RPMI8226 (cell line): ENCODE data around the gene PRKCA.

Source experiments
- DNase-seq: peaks from one replicate; pipeline ENCODE4 v3.0.0-alpha.2; 2015

PRKCA gene

DNA sequence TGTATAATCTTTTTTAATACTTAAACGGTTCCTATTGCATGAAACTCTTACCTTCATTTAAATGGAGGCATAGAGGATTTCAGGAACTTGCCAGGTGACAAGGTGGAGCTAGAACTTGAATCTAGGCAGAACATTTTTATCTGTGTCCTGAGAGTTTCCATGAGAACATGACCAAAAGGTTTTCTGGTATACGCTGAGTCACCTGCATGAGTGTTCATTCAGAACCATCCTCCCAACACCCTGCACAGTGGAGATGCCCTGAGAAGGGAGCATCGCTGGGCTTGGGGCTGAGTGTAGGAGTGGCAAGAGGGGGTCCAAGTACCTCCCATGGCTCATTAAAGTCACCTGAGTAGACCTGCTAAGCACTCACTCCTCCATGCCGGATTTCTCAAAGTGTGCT is 362.8 kb downstream of the PRKCA start:
- no peak for DNase-seq

DNA sequence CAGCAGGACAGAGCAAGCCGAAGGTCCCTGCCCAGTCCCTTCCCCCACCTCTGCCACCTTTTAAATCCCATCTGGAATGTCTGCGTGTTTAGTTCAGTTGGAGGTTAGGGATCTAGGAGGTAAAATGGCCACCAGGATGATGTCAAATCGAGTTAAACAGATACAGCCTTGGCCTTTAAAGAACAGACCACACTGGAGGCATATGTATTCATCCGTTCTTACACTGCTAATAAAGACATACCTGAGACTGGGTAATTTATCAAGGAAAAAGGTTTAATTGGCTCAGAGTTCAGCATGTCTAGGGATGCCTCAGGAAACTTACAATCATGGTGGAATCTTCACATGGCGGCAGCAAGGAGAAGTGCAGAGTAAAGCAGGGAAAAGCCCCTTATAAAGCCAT is 364.7 kb downstream of the PRKCA start:
- no peak for DNase-seq

DNA sequence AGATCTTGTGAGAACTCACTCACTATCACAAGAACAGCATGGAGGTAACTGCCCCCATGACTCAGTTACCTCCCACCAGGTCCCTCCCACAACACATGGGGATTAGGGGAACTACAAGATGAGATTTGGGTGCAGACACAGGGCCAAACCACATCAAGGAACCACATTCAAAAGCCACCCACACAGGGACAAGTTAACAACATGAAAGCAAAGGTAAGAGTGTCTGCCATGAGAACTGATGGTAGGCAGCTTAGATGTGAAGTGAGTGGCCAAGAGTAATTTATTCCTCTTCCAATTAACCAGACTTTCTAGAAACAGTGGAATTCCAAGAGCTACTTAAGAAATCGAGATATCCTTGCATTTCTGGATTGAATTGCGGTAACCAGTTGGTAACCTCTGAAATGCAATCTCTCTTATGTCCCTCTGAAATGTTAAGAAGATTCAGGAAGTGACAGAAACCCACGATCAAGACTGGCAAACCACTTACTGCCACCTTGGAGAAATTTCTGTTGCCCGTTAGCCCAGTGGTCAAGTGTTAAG is 365.1 kb downstream of the PRKCA start:
- no peak for DNase-seq

DNA sequence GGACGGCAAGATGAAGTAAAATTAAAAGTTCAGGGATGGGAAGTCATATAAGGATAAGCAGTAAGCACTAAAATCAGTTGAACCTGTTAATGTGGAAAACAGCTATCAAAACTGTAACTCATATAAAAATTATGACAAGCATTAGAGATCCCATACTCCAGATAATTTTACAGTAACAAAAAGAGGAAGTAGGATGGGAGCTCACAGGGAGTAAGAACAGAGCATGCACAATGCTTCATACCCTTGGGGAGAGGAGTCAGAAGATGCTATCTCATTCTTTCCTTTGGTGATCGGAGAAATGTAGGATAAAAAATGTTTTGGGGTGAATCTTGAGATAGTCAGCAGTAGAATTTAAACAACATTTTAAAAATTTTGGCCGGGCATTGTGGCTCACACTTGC is 367.8 kb downstream of the PRKCA start:
- DNase-seq: no peak

DNA sequence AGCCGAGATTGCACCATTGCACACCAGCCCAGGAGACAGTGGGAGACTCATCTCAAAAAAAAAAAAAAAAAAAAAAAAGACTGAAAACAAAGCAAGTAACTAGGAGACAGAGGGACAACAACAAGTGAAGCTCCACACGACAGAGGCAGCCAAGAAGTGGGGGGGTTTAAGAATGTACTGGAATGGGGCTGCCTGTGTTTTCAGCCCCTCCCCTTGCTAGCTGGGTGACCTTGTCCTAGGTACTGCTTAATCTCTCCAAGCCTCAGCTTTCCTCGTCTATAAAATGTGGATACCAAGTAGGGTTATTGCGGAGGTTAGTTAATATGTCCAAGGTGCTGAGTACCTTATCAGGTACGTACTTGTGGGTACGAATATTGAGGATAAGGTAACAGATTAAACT is 368.7 kb downstream of the PRKCA start:
- DNase-seq: no peak

DNA sequence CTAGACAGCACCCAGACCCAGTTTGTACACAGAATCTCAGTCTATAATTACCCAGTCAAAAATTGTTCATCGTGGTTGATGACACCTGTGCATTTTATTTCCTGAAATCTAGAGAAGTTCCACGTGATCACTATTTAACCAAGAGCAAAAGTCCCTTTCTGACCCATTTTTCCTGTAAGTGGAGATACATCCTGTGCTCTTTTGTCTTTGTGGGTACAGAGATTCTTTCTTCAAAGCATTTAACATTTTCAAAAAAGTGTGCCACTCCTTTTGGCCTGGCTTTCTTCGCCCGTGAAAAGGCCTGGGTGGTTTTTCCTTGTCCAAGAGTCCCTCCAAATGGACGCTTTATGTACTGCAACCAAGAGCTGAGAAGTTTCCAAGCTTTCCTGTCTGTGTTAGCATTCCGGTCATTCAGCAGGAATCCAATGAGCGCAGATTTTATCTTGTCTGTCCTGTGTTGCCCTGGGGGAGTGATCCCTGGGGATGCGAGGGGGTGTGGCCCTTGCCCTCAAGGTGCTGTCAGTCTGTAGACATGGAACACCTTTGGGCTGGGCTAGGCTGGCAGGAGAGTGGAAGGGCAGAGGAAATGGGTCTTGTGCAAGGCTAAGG is 371.4 kb downstream of the PRKCA start:
- DNase-seq: peak; percentile 49

DNA sequence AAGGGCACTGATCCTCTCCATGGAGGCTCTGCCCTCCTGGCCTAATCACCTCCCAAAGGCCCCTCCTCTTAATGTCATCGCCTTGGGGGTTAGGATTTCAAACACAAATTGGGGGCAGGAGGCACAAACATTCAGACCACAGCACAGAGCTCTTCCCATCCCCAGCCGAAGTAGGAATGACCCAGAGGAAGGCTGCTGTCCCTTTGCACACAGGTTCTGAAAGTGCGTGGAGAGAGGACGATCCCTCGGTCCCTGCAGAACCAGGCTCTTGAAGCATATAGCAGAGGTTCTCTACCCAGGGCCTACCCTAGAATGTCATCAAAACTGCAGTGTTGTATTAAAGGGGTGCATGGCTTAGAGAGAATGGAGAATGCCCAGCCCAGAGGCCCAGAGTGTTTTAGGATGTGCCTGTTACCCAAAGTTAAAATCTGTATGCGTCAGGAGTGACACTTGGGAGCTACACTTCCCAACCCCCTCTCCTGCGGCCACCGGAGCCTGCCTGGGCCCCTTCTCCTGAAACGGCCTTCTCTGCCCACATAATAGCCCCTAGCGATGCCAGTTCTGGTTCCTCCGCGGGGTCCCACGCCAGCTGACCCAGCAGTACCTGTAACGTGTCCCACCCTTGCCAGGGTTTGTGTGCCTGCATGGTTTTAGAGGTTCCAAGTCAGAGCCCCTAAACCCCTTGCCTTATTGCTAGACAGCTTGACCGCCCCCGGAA is 373.0 kb downstream of the PRKCA start:
- no peak for DNase-seq

DNA sequence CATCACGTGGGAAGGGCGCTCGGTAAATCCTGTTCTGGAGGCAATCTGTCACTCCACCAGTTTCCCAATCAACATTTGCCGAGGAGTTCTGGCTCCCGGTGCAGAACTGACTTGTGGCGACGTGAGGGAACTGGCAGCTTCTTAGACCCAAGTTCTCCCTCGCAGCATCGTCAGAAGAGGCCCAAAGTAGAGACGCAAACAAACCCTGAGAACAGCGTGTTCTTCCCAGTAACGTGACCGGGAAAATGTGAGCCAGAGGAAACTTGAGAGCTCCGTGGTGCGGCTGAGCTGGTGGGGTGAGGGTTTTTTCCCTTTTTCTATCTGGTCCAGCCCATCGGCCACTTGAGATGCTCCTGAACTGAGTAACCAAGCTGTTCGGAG is 373.6 kb downstream of the PRKCA start:
- DNase-seq: no peak

DNA sequence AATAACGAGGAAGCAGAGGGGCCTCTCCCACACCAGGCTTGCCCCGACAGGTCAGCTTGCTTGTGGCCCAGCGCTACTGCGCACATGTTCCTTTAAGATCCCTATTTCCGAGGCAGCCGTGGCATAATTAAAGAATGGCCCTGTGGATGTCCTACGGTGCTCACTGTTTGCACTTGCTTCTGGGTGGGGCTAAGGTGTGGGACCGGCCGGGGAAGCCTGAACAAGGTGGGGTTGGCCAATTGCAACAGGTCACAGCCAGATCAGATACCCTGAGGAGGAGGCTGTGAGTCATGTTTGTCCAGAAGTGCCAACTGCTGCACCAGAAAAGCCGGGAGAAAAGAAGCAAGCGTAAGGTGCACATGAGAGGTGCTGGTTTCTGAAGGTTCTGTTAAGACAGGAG is 374.0 kb downstream of the PRKCA start:
- no peak for DNase-seq

DNA sequence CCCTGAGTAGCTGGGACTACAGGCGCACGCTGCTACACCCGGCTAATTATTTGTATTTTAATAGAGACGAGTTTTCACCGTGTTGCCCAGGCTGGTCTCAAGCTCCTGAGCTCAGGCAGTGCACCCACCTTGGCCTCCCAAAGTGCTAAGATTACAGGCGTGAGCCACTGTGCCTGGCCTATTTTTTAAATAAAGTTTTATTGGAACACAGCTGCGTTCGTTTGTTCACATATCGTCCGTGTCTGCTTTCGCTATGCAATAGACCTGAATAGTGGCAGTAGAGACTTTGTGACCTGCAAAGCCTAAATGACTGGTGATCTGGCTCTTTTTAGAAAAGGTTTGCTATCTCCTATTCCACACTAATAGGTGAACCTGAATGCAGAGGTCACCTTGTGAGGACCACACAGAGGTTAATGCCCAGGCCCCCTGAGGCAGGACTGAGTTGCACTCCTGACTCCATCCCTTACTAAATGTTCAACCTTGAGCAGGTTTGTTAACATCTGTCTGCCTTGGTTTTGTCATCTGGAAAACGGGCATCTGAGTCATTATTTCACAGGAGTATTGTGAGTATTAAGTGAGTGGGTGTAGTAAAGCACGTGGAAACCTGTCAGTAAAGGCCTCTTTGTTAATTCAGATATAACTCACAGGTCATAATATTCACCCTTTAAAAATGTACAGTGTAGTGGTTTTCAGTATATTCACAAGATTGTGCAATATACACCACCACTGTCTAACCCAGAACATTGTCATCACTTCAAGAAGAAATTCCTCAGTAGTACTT is 375.0 kb downstream of the PRKCA start:
- no peak for DNase-seq

DNA sequence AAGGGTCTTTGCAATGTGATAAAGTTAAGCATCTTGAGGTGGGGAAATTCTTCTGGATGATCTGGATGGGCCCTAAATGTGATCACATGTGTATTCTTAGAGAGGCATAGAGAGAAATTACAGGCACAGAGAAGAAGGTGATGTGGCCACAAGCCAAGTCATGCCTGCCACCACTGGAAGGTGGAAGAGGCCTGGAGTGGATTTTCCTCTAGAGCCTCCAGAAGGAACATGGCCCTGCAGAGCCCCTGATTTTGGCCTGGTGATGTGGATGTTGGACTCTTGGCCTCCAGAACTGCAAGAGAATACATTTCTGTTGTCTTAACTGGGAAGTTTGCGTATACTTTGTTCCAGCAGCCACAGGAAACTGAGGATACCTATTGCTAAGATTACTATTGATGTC is 375.6 kb downstream of the PRKCA start:
- no peak for DNase-seq

DNA sequence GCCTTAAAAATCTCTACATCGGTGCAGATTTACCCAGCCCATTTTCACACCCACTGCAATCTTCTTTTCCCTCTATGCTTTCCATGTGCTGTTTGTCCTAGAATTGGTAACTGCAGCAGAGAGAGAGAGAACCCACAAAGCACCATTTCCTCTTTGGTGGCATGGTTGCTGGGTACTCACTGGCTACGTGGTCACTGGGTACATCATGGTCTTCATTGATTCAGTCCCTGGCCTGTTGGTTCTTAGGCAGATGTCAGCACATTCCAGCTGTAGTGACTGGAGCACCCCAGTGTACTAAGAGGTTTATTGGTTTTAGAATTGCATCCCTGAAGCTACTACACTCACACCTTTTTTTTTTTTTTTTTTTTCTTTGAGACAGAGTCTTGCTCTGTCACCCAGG is 376.4 kb downstream of the PRKCA start:
- DNase-seq: peak; percentile 30

DNA sequence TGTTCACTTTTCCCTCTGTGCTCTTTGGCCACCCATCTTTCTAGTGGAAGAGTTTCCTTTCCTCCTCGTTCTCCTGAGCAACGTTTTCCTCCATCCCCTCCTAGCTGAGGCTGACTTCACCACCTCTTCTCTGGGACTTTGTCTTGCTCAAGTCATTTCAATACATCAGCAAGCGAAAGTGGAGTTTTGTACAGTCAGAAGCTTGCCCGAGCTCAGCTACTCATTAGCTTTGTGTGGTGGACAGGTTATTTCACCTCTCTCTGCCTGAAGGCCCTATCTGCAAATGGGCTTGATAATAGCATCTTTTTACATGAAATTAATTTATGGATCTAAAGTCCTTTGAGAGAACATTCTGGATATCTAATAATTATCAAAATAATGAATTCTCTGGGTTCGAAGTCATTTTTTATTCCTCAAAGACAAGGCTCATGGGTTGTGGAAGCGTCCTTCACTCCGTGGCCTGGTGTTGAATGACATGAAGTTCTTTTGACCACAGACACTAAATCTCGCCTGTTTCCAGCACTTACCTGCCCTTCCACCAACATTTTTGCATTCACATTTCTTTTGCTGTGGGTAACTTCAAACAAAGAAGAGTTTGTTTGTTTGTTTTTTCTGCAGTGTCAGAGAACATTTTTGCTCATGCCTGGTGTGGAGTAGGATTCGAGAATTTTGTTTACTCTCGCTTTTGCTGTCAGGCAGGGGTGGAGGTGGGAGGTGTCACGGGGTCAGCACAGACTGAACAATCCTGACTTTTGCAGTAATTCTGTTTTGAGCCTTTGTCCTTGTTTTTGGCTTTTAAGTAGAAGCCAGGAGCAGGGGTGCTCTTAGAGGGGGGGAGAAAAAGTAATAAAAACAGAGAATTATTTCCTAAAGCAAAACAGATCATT is 377.5 kb downstream of the PRKCA start:
- no peak for DNase-seq

DNA sequence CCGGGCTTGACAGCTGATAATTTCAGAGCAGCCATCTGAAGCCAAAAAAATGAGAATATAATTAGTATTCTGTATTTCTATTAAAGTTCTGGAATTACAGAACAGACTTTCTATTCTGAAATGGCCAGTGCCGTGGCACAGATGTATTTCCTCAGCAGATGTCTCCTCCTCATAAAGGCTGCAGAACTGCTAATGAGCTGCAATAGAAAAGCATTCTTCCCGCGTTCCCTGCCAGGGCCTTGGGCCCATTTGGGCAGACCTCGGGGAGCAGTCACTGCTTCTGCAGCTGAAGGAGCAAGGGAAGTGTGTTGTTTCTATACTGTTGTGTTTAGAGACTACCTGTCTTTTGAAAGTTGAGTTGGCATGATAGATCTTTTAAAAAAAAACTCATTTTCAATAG is 379.9 kb downstream of the PRKCA start:
- DNase-seq: no peak

DNA sequence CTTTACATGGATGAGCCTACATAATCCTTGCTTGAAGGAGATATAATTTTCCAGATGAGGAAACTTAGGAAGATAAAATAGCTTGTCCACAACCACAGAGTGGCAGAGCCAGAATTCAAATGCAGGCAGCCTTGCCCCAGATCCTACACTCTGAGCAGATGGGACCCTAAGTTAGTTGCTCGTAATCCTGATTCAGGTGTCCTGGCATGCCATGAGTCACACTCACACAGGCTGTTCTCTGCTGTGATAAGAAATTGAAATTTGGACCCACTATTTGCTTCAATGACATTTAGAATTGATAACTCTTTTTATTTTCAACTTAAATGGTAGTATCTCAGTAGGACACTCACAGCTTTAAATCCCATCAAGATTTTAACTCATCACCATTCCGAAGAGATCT is 381.8 kb downstream of the PRKCA start:
- DNase-seq: no peak

DNA sequence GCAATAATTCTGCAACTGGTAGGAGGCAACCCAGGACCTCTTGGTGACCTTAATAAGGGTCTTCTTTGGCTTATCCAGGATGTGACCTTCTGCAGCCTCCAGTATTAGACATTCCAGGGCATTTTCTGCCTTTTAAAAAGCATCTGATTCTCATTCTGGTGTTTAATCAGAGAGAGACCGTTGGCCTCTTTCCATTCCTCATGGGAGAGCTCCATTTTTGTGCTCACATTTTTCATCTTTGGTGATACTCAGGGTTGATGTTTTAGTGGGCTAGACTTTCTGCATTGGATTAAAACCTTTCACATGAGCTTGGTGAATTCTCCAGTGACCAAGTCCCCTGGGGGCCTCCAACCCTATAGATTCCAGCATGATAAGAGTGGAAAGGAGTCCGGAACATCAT is 382.3 kb downstream of the PRKCA start:
- no peak for DNase-seq

DNA sequence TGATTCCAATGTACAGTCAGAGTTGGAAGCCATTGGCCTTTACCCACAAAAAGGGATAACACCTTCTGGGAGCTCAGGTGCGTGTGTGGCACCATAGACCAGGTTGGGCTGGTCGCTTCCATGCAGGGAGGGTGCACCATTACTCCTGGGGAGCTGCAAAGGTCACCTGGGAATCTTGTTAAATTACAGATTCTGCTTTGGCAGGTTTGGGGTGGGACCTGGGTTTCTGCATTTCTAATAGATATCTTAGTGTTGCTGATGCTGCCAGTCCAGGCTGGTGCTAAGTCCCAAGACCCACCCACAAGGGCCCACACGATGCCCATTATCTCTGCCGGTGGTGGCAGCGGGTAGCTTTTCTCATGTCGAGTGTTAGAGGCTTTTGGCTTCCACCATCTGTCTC is 384.2 kb downstream of the PRKCA start:
- no peak for DNase-seq

DNA sequence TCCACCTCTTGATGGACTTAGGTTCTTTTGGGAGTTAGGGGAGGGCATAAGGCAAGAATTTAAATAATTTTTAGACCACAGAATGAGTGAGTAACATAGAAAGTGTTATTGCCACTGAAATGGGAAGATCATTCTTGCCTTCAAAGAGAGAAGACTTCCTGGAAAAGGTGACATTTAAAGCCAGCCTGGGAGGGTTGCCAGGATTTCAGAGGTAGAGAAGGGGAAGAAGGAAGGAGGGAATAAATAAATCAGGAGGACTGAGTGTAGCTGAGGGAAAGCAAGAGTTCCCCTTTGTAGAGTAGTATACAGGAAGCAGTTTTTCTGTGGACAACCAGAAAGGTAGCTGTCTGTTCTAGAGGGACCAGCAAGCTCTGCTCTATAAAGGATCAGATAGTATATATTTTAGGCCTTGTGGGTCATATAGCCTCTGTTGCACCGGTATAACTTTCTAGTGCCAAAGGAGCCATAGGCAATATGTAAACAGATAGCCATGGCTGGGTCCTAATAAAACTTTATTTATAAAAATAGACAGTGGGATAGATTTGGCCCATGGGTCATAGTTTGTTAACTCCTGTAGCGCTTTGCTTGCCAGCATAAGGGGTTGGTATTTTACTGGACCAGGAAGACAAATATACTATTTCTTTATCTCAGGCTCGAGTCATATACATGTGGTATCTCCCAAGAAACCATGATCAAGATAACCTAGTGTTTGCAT is 385.3 kb downstream of the PRKCA start:
- no peak for DNase-seq

DNA sequence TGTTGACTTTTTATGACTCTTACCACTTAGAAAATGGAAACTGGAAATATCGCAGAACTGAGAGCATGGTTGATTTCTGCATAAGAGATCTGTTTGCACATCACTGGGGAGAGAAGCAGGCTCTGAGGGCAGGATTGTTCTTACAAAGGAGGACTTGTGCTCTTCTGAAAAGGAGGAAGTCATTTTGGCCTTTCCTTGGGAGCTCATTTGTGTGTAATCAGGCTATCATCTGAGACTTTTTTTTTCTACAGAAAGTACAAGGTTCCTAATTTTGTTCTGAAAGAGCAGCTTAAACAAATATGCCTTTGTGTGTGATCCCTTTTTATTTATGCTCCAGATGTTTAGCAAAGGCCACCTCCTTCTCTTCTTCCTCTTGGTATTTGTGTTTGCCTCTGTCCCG is 386.8 kb downstream of the PRKCA start:
- no peak for DNase-seq

DNA sequence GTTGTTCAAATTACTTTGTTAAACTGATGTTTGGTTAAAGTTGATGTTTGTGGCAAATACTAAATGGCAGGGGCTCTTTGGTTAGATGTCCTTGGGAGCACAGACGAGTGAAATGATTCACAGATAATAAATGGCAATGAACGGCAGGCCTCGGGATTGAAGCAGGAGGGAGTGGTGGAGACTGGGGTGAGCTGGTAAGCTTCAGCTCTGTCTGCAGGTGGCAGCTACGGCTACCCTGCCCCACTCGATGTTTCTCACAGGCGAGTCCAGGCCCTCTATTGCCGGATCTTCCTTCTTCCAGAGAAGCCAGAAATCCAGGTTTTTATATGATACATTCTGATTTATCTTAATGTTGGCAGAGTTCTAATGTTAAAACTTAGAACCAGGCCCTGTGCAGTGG is 387.8 kb downstream of the PRKCA start:
- DNase-seq: no peak

DNA sequence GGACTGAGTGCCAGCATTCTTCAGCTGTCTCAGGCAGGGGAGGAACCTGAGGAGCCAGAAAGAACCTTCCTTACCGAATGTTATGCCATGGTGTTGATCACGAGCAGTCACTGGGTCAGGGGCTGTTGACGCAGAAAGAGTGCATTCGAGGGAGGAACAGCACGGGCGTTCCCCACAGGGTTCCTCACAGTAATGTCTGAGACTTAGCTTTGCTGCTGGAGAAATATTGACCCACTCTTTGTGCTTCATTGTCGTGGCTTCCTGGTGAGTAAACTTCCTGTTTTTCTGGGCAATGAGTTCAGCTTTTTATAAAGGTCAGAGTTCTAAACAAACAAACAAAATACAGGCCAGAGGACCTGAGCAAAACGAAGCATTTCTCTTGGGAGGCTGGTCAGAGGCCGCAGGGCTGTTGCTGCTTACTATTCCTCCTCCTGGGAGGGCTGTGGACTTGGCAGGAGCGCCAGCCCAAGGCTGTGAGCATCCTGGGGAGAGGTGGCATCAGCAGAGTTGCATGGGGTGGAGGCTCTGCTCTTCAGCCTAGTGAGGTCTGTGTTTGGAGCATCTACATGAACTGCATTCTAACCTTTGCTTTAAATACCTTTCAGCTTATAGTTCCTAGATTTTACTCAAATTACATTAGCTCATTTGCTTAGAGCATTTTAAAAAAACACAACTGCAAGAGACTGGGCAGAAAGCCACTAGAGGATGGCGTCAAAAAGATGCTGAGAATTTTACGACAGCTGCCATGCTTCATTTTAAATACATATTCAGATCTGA is 389.4 kb downstream of the PRKCA start:
- no peak for DNase-seq

DNA sequence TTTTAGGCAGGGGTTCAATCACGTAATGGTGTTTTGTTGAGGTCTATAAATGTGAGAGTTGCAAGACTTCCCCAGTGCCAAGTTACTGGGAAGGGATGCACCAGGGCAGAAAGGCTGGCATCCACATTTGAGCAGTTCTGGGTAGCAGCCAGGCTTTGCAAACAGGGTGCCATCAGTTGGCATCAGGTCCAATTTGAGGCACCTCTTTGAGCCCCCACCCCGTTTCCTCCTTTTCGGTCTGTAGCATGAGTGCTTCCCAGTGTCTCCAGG is 389.9 kb downstream of the PRKCA start:
- DNase-seq: no peak
